ENCODE data around the gene PAFAH1B2.

The PAFAH1B2 gene

DNA sequence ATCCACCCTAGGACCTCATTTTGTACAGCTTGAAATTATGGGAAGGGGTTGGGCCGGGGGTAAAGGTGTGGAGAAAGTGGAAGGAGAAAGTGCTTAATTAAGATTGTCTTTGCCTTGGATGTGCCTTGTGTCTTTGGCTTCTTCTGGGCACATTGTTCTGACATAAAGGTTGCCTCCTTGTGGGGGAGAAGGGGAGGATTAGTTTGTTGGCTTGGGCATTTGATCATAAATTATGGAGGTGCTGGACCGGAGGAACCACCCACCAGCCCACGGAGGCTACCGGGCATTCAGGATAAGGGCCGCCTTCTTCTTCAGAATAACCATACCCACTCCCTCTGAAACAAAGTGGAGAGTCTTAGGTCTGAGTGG lies 1.3 kb downstream of the PAFAH1B2 start:
- Histone ChIP-seq H3K4me3 (peak overlapping the region; percentile 89), H3K27me3 (no peaks in the 10 kb centered on the region), H3K4me2 (peak overlapping the region; percentile 94), H3K27ac (peak overlapping the region; percentile 85), H3K9me3 (no peaks in the 10 kb centered on the region), H3K36me3 (peaks cover 34% of the 10 kb centered on the region), H3K9ac (peak overlapping the region; percentile 91), H3K4me1 (peaks cover 30% of the 10 kb centered on the region), H4K20me1 (peaks cover 60% of the 10 kb centered on the region)
- TF ChIP-seq Cebpa-rat (IDR thresholded peaks at IDR 0.05): no peak

- Histone ChIP-seq H3K9me3 (no peaks in the 10 kb centered on the region), H3K27me3 (no peaks in the 10 kb centered on the region), H3K27ac (no peak overlapping the region), H3K9ac (no peak overlapping the region; the same call in 1 of the 2 replicates), H3K4me1 (peaks cover 30% of the 10 kb centered on the region), H3K36me3 (peaks cover 43% of the 10 kb centered on the region), H3K4me2 (peak overlapping the region; percentile 94), H3K4me3 (no peak overlapping the region), H4K20me1 (peaks cover 71% of the 10 kb centered on the region)
- no peak for TF ChIP-seq Cebpa-rat (IDR thresholded peaks at IDR 0.05)
Observed at GRCh38 chr11:117146521-117146920, 2.4 kb downstream of the PAFAH1B2 start.

DNA sequence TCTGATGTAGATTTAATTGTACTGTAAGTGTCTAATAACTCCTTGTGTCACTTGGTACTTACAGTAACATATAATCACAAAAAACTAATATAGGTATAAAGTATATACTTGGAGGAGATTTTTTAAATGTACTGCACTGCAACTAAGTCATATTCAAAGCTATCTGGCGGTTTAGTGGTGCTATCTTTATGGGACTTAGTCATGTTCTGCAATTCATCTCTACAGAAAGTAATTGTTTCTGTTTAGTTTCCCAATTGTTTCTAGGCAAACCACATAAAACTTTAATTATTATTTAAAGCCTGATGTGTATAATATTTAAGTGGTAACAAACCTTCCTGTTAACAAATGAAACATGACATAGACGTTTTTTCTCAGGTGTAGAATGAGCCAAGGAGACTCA lies 8.0 kb downstream of the PAFAH1B2 start:
- Histone ChIP-seq H3K4me1 (peaks cover 4% of the 10 kb centered on the region), H3K36me3 (peaks cover 82% of the 10 kb centered on the region), H3K4me3 (no peak overlapping the region), H3K27me3 (no peaks in the 10 kb centered on the region), H3K9me3 (no peaks in the 10 kb centered on the region), H3K9ac (no peak overlapping the region), H4K20me1 (peaks cover 100% of the 10 kb centered on the region), H3K27ac (no peak overlapping the region), H3K4me2 (no peak overlapping the region)
- TF ChIP-seq Cebpa-rat (IDR thresholded peaks at IDR 0.05): no peak

DNA sequence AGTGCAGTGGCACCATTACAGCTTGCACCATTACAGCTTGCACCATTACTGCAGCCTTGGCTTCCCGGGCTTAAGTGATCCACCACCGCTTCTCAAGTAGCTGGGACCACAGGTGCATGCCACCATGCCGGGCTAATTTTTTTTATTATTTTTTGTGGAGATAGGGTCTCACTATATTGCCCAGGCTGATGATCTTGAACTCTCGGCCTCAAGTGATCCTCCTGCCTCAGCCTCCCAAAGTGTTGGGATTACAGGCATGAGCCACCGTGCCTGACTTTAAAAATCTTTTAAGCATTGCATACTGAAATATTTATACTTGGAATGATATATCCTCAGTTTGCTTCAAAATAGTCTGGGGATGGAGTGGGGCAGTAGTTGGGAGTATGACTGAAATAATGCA lies 10.4 kb downstream of the PAFAH1B2 start:
- no peak for TF ChIP-seq Cebpa-rat (IDR thresholded peaks at IDR 0.05)
- peaks cover 100% of the 10 kb centered on the region for H4K20me1 ChIP-seq
- H3K9me3 ChIP-seq: no peaks in the 10 kb centered on the region
- H3K27me3 ChIP-seq: no peaks in the 10 kb centered on the region
- H3K4me1 ChIP-seq: no peaks in the 10 kb centered on the region
- no peak overlapping the region for H3K27ac ChIP-seq
- H3K36me3 ChIP-seq: peaks cover 84% of the 10 kb centered on the region
- no peak overlapping the region for H3K4me2 ChIP-seq
- no peak overlapping the region for H3K4me3 ChIP-seq
- no peak overlapping the region for H3K9ac ChIP-seq

GRCh38 chr11:117157507-117157906 lies 13.4 kb downstream of the PAFAH1B2 start:
- no peaks in the 10 kb centered on the region for H3K9me3 ChIP-seq
- peaks cover 90% of the 10 kb centered on the region for H3K36me3 ChIP-seq
- H3K4me2 ChIP-seq: no peak overlapping the region
- H3K27me3 ChIP-seq: no peaks in the 10 kb centered on the region
- H3K4me1 ChIP-seq: no peaks in the 10 kb centered on the region
- no peak overlapping the region for H3K9ac ChIP-seq
- H3K4me3 ChIP-seq: no peak overlapping the region
- peaks cover 100% of the 10 kb centered on the region for H4K20me1 ChIP-seq
- TF ChIP-seq Cebpa-rat (IDR thresholded peaks at IDR 0.05): no peak
- H3K27ac ChIP-seq: no peak overlapping the region

DNA sequence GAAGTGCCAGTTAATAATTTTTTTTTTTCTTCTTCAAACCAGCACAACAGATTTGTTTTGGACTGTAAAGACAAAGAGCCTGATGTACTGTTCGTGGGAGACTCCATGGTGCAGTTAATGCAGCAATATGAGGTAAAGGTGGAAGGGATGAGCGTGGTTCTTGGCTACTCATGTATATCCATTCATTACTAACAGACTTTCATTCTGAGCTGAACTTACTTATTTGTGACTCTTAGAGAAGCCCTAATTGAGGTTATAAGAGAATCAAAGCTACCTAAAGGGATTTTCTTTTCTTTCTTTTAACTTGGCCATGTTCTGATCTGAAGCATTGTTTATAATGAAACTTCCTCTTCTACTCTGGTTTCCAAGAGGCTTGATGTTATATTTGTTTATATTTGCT lies 15.8 kb downstream of the PAFAH1B2 start:
- H3K27ac ChIP-seq: no peak overlapping the region
- H4K20me1 ChIP-seq: peaks cover 86% of the 10 kb centered on the region
- no peak overlapping the region for H3K4me3 ChIP-seq
- no peaks in the 10 kb centered on the region for H3K9me3 ChIP-seq
- no peak overlapping the region for H3K4me2 ChIP-seq
- H3K27me3 ChIP-seq: no peaks in the 10 kb centered on the region
- no peak overlapping the region for H3K9ac ChIP-seq
- no peak for TF ChIP-seq Cebpa-rat (IDR thresholded peaks at IDR 0.05)
- no peaks in the 10 kb centered on the region for H3K4me1 ChIP-seq
- peaks cover 91% of the 10 kb centered on the region for H3K36me3 ChIP-seq

GRCh38 chr11:117160826-117161225 lies 16.7 kb downstream of the PAFAH1B2 start:
- H3K27ac ChIP-seq: no peak overlapping the region
- H4K20me1 ChIP-seq: peaks cover 85% of the 10 kb centered on the region
- TF ChIP-seq Cebpa-rat (IDR thresholded peaks at IDR 0.05): no peak
- no peak overlapping the region for H3K4me2 ChIP-seq
- no peak overlapping the region for H3K9ac ChIP-seq
- no peaks in the 10 kb centered on the region for H3K27me3 ChIP-seq
- H3K9me3 ChIP-seq: no peaks in the 10 kb centered on the region
- H3K36me3 ChIP-seq: peaks cover 93% of the 10 kb centered on the region
- H3K4me1 ChIP-seq: no peaks in the 10 kb centered on the region
- no peak overlapping the region for H3K4me3 ChIP-seq

GRCh38 chr11:117166491-117166890 lies 22.4 kb downstream of the PAFAH1B2 start:
- Histone ChIP-seq H3K4me3 (no peak overlapping the region), H4K20me1 (peaks cover 82% of the 10 kb centered on the region), H3K9me3 (no peaks in the 10 kb centered on the region), H3K36me3 (peaks cover 98% of the 10 kb centered on the region), H3K9ac (no peak overlapping the region), H3K4me2 (no peak overlapping the region), H3K27ac (no peak overlapping the region), H3K4me1 (peaks cover 14% of the 10 kb centered on the region; the same call in 1 of the 2 replicates), H3K27me3 (no peaks in the 10 kb centered on the region)
- no peak for TF ChIP-seq Cebpa-rat (IDR thresholded peaks at IDR 0.05)

DNA sequence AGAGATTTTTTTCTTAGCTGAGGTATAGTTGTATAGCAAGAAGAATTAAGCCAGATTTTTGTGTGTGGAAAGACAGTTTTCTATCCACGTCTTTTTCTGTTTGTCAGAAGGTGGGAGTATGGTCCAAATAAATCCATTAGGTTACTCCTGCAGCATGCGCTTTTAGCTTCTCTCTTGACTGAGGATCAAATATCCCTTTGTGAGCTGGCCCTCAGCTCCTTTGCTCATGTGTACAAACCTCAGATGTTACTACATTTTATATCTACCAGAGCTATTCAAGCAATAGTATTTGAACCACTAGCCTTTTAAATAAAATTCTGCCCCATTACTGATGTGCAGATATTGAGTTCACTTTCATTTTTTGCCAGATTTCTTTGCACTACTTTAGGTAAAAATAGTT lies 25.6 kb downstream of the PAFAH1B2 start:
- peaks cover 71% of the 10 kb centered on the region for H3K36me3 ChIP-seq
- H4K20me1 ChIP-seq: peaks cover 80% of the 10 kb centered on the region
- H3K4me2 ChIP-seq: no peak overlapping the region
- H3K27ac ChIP-seq: no peak overlapping the region
- no peak for TF ChIP-seq Cebpa-rat (IDR thresholded peaks at IDR 0.05)
- H3K4me3 ChIP-seq: no peak overlapping the region
- peaks cover 14% of the 10 kb centered on the region; the same call in 1 of the 2 replicates for H3K4me1 ChIP-seq
- H3K9me3 ChIP-seq: no peaks in the 10 kb centered on the region
- no peak overlapping the region for H3K9ac ChIP-seq
- no peaks in the 10 kb centered on the region for H3K27me3 ChIP-seq

- H4K20me1 ChIP-seq: peaks cover 78% of the 10 kb centered on the region
- H3K4me1 ChIP-seq: peaks cover 14% of the 10 kb centered on the region; the same call in 1 of the 2 replicates
- no peak overlapping the region for H3K9ac ChIP-seq
- no peaks in the 10 kb centered on the region for H3K27me3 ChIP-seq
- H3K27ac ChIP-seq: no peak overlapping the region
- no peak for TF ChIP-seq Cebpa-rat (IDR thresholded peaks at IDR 0.05)
- no peak overlapping the region for H3K4me2 ChIP-seq
- H3K4me3 ChIP-seq: no peak overlapping the region
- no peaks in the 10 kb centered on the region for H3K9me3 ChIP-seq
- peaks cover 67% of the 10 kb centered on the region for H3K36me3 ChIP-seq
Observed at GRCh38 chr11:117170210-117170609, 26.1 kb downstream of the PAFAH1B2 start.

DNA sequence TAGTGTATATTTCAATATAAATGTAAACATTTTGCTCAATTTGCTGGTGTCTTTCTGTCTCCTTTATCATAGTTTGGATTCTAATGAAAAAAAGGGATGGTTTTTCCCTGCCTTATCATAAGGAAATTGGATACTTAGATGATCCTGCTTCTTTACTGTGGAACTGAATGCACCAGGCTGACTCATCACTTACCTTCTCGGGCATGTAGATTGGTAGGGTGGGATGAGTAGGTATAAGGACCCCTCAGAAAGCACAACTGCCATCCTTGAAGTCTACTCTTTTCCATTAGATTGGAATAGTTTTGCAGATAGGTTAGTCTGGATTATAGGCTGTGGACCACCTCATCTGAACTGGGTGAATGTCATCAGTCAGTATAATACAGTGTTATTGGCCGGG lies 26.9 kb downstream of the PAFAH1B2 start:
- no peak overlapping the region for H3K27ac ChIP-seq
- H3K36me3 ChIP-seq: peaks cover 59% of the 10 kb centered on the region

More for the DNA sequence above, 26.9 kb downstream of the PAFAH1B2 start:
- H3K9ac ChIP-seq: no peak overlapping the region
- H3K4me2 ChIP-seq: no peak overlapping the region
- H3K4me3 ChIP-seq: no peak overlapping the region
- H3K27me3 ChIP-seq: no peaks in the 10 kb centered on the region
- H3K4me1 ChIP-seq: peaks cover 14% of the 10 kb centered on the region; the same call in 1 of the 2 replicates
- no peaks in the 10 kb centered on the region for H3K9me3 ChIP-seq
- TF ChIP-seq Cebpa-rat (IDR thresholded peaks at IDR 0.05): no peak
- peaks cover 70% of the 10 kb centered on the region for H4K20me1 ChIP-seq

Measured in BLaER1 (cell line).